Mesothelial cell of epicardium (in vitro differentiated cells): ENCODE measurements around the gene FKBP1B. TPM values are rescaled to one million over a fixed set of nuclear protein-coding genes. Genes with fewer than 3 reads are reported as not detected.
"Not testable (repeated sequence)": the region's sequence is repeated elsewhere in the genome, so short reads cannot be mapped to it uniquely, and the experiment has no call there.

ENCODE experiments used
- DNase-seq, 2 experiments: peaks; one replicate each; pipeline ENCODE4 v3.0.0; 2021; ENCODE audit warnings: low spot score in 2 of 2; ENCODE audit not compliant: unreplicated experiment in 2 of 2
- H3K27ac Mint-ChIP-seq: 2 replicates; pipeline ENCODE4 v1.8.0; 2021; ENCODE audit warnings: mixed read lengths
- H3K27me3 Mint-ChIP-seq: 2 replicates; pipeline ENCODE4 v1.8.0; 2021; ENCODE audit warnings: low read depth, mixed read lengths
- H3K36me3 Mint-ChIP-seq: 2 replicates; pipeline ENCODE4 v1.8.0; 2021; ENCODE audit warnings: mixed read lengths
- H3K4me1 Mint-ChIP-seq: 2 replicates; pipeline ENCODE4 v1.8.0; 2021; ENCODE audit warnings: mixed read lengths
- H3K4me3 Mint-ChIP-seq: 2 replicates; pipeline ENCODE4 v1.8.0; 2021; ENCODE audit warnings: mild to moderate bottlenecking, moderate library complexity, mixed read lengths
- H3K9me3 Mint-ChIP-seq: 2 replicates; pipeline ENCODE4 v1.8.0; 2021; ENCODE audit warnings: mixed read lengths
- CTCF ChIP-seq: fragments of 200-600 bp; sonication (generic); IDR thresholded peaks from one replicate; pipeline ENCODE4 v1.5.0; 2021; ENCODE audit warnings: antibody characterized with exemption; ENCODE audit not compliant: unreplicated experiment
- total RNA-seq: library from RNA; stranded (reverse); gene quantifications from 3 replicates; pipeline ENCODE4 v1.2.1, GENCODE V29; 2021

Gene FKBP1B
- total RNA-seq, 1 donor from 2014 or later, result 18.0 TPM

GRCh38 chr2:24010477-24011249, 38.9 kb upstream of the FKBP1B start:
- H3K27me3 Mint-ChIP-seq, result peaks cover 34% of the 10 kb centered on the region
- no peak overlapping the region for H3K4me3 Mint-ChIP-seq
- peaks cover 8% of the 10 kb centered on the region for H3K4me1 Mint-ChIP-seq
- TF ChIP-seq CTCF, result no peak
- DNase-seq, result no peak
- no peak overlapping the region for H3K27ac Mint-ChIP-seq
- H3K36me3 Mint-ChIP-seq, result peaks cover 2% of the 10 kb centered on the region
- H3K9me3 Mint-ChIP-seq, result no peaks in the 10 kb centered on the region

DNA sequence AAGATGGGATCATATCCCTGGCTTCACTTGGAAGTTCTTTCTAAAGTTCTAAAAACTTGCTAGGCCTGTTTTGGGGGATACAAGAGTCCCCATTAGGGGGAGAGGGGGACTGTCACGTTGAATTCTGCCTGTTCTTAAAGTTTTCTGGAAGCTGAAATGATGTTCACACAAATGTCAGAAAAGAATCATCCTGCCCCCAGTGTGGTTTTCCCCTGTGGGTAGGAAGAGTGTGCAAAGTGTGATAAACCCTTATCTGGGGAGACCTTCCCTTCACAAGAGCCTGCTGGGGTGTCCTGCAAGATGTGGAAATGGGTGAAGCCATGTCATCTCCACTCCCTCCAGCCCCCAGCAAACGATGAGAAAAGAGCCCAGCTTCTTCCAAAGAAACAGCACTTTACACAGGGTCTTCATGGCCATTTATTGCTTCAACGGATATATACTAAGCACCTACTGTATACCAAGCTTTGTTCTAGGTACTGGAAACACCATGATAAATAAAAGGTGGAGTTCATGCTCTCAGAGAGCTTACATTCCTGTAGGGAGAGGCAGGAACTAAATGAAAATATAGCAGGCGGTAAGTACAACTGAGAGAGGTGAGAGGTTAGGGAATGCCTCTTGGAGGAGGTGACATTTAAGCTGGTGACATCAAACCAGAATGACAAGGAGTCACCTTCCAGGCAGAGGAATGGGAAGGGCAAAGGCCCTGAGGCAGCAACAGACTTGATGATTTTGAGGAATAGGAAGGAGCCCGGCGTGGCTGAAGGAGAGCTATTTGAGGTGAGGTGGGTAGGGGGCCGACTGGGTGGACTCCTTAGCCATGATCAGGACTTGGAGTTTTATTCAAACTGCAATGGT, 38.1 kb upstream of the FKBP1B start:
- H3K36me3 Mint-ChIP-seq, result peaks cover 2% of the 10 kb centered on the region
- no peak for DNase-seq
- H3K27ac Mint-ChIP-seq, result no peak overlapping the region
- H3K4me1 Mint-ChIP-seq, result peaks cover 8% of the 10 kb centered on the region
- H3K27me3 Mint-ChIP-seq, result peaks cover 34% of the 10 kb centered on the region
- no peaks in the 10 kb centered on the region for H3K9me3 Mint-ChIP-seq
- no peak for TF ChIP-seq CTCF
- H3K4me3 Mint-ChIP-seq, result no peak overlapping the region

- Mint-ChIP-seq H3K27ac (no peak overlapping the region), H3K4me1 (peaks cover 8% of the 10 kb centered on the region), H3K9me3 (no peaks in the 10 kb centered on the region), H3K36me3 (peaks cover 2% of the 10 kb centered on the region), H3K4me3 (no peak overlapping the region), H3K27me3 (peaks cover 34% of the 10 kb centered on the region)
- TF ChIP-seq CTCF, result no peak
- no peak for DNase-seq
Observed at GRCh38 chr2:24012521-24013188, 36.9 kb upstream of the FKBP1B start.

DNA sequence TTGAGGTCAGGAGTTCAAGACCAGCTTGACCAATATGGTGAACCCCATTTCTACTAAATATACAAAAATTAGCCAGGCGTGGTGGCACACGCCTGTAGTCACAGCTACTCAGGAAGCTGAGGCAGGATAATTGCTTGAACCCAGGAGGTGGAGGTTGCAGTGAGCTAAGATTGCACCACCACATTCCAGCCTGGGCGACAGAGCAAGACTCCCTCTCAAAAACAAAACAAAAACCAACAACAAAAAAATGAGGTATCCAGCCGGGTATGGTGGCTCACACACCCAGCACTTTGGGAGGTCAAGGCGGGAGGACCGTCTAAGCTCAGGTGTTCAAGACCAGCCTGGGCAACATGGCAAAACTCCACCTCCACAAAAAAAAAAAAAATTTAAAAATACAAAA, 34.6 kb upstream of the FKBP1B start:
- peaks cover 19% of the 10 kb centered on the region for H3K27me3 Mint-ChIP-seq
- not testable (repeated sequence) for H3K27ac Mint-ChIP-seq, H3K4me1 Mint-ChIP-seq, H3K4me3 Mint-ChIP-seq, H3K36me3 Mint-ChIP-seq, H3K9me3 Mint-ChIP-seq, DNase-seq

GRCh38 chr2:24015562-24016375, 33.8 kb upstream of the FKBP1B start:
- peaks cover 17% of the 10 kb centered on the region for H3K27me3 Mint-ChIP-seq
- H3K4me3 Mint-ChIP-seq, result no peak overlapping the region
- no peak overlapping the region for H3K27ac Mint-ChIP-seq
- TF ChIP-seq CTCF, result no peak
- no peaks in the 10 kb centered on the region for H3K4me1 Mint-ChIP-seq
- peaks cover 2% of the 10 kb centered on the region for H3K36me3 Mint-ChIP-seq
- DNase-seq, result no peak
- H3K9me3 Mint-ChIP-seq, result no peaks in the 10 kb centered on the region
